Activated CD4-positive, alpha-beta T cell treated with anti-CD3 and anti-CD28 coated beads for 36 hours (primary cell): ENCODE data around the gene SLC35F4. TPM values are rescaled to one million over a fixed set of nuclear protein-coding genes. Genes with fewer than 3 reads are reported as not detected.

Experiments used
- ATAC-seq: fragments of 200-7000 bp; cut with Tn5 transposase; one replicate; pipeline ENCODE4 v1.10.0; 2021; ENCODE audit warnings: mild to moderate bottlenecking, moderate library complexity
- CTCF ChIA-PET: fragments of 350-600 bp; sonication (Branson Sonifier 250); formaldehyde crosslinking; loops from one replicate; lab custom pipeline; 2021; ENCODE audit warnings: antibody characterized with exemption; lab: Charles Lee
- POLR2A ChIA-PET: fragments of 350-600 bp; sonication (Branson Sonifier 250); formaldehyde crosslinking; loops from one replicate; lab custom pipeline; 2021; ENCODE audit warnings: antibody characterized with exemption, inconsistent platforms; lab: Charles Lee
- DNase-seq: peaks from one replicate; pipeline ENCODE4 v3.0.0-alpha.2; 2020
- H3K27ac Mint-ChIP-seq: one replicate; pipeline ENCODE4 v1.8.0; 2021; ENCODE audit warnings: mixed read lengths
- H3K27me3 Mint-ChIP-seq: one replicate; pipeline ENCODE4 v1.8.0; 2021; ENCODE audit warnings: mixed read lengths
- H3K36me3 Mint-ChIP-seq: one replicate; pipeline ENCODE4 v1.8.0; 2021; ENCODE audit warnings: low read depth, mixed read lengths
- H3K4me1 Mint-ChIP-seq: one replicate; pipeline ENCODE4 v1.8.0; 2021; ENCODE audit warnings: mixed read lengths
- H3K4me3 Mint-ChIP-seq: one replicate; pipeline ENCODE4 v1.8.0; 2021; ENCODE audit warnings: mild to moderate bottlenecking, moderate library complexity, mixed read lengths
- H3K9me3 Mint-ChIP-seq: one replicate; pipeline ENCODE4 v1.8.0; 2021; ENCODE audit warnings: low read depth, mixed read lengths
- intact Hi-C, 2 experiments: fragments of 100-400 bp; cut with DNase I in 1 of 2; cut with micrococcal nuclease in 1 of 2; formaldehyde crosslinking; loops; one replicate each; pipeline versions ENCODE4 v1.14.2 to v1.15.1; 2022 to 2024; cut with DNase I, micrococcal nuclease
- total RNA-seq, 2 experiments: library from RNA; stranded (reverse); gene quantifications; one replicate each; pipeline ENCODE4 v1.2.3, GENCODE V29; 2021

The SLC35F4 gene
- total RNA-seq, 2 experiments from 2014 or later: not detected

GRCh38 chr14:57559576-57559975 is 306.3 kb downstream of the SLC35F4 start:
- POLR2A ChIA-PET: no interaction called here
- peaks cover 3% of the 10 kb centered on the region for H3K9me3 Mint-ChIP-seq

GRCh38 chr14:57549765-57550420 is 316.0 kb downstream of the SLC35F4 start:
- ChIA-PET CTCF (no interaction called here), POLR2A (no interaction called here)
- H3K9me3 Mint-ChIP-seq: peaks cover 22% of the 10 kb centered on the region
- DNase-seq: no peak
- H3K4me1 Mint-ChIP-seq: no peaks in the 10 kb centered on the region
- H3K36me3 Mint-ChIP-seq: no peaks in the 10 kb centered on the region
- peaks cover 1% of the 10 kb centered on the region for H3K27me3 Mint-ChIP-seq
- H3K4me3 Mint-ChIP-seq: no peak overlapping the region
- no peak for ATAC-seq
- H3K27ac Mint-ChIP-seq: no peak overlapping the region
- intact Hi-C loops: no loop called here

More at GRCh38 chr14:57559576-57559975, 306.3 kb downstream of the SLC35F4 start:
- Mint-ChIP-seq H3K27ac (no peak overlapping the region), H3K4me1 (no peaks in the 10 kb centered on the region), H3K36me3 (no peaks in the 10 kb centered on the region), H3K27me3 (no peaks in the 10 kb centered on the region), H3K4me3 (no peak overlapping the region)
- intact Hi-C loops: no loop called here
- DNase-seq (no peak), ATAC-seq (no peak)
- CTCF ChIA-PET: no interaction called here

- CTCF ChIA-PET: no interaction called here
- POLR2A ChIA-PET: interaction anchor here (0.7 kb wide), 1 partner anchor 240 kb away, joined by 3 read pairs; no protein-coding TSS in a partner anchor
- no peaks in the 10 kb centered on the region for H3K36me3 Mint-ChIP-seq
- H3K27me3 Mint-ChIP-seq: peaks cover 1% of the 10 kb centered on the region
- intact Hi-C loops: no loop called here
- H3K27ac Mint-ChIP-seq: no peak overlapping the region
- no peak for ATAC-seq
- DNase-seq: no peak
- peaks cover 17% of the 10 kb centered on the region for H3K9me3 Mint-ChIP-seq
- H3K4me1 Mint-ChIP-seq: no peaks in the 10 kb centered on the region
- no peak overlapping the region for H3K4me3 Mint-ChIP-seq
Measured at GRCh38 chr14:57549016-57549564, 316.8 kb downstream of the SLC35F4 start.

GRCh38 chr14:57547131-57547530 is 318.8 kb downstream of the SLC35F4 start:
- POLR2A ChIA-PET: interaction anchor here (0.6 kb wide), 1 partner anchor 57 kb away, joined by 3 read pairs; no protein-coding TSS in a partner anchor

GRCh38 chr14:57533214-57533613 is 332.7 kb downstream of the SLC35F4 start:
- Mint-ChIP-seq H3K27ac (no peak overlapping the region), H3K36me3 (no peaks in the 10 kb centered on the region), H3K4me3 (no peak overlapping the region), H3K27me3 (peaks cover 8% of the 10 kb centered on the region), H3K4me1 (no peaks in the 10 kb centered on the region), H3K9me3 (peaks cover 5% of the 10 kb centered on the region)
- ATAC-seq (no peak), DNase-seq (peak; percentile 35)
- intact Hi-C loops: loop anchor here (1.0 to 10.0 kb wide), 4 partner anchors 339 to 632 kb away; no protein-coding TSS in a partner anchor
- CTCF ChIA-PET: interaction anchor here (0.7 to 1.5 kb wide), 3 partner anchors 37 to 540 kb away, joined by 3 read pairs; no protein-coding TSS in a partner anchor
- POLR2A ChIA-PET: no interaction called here

More at GRCh38 chr14:57547131-57547530, 318.8 kb downstream of the SLC35F4 start:
- Mint-ChIP-seq H3K27me3 (peaks cover 1% of the 10 kb centered on the region), H3K27ac (no peak overlapping the region), H3K9me3 (peaks cover 20% of the 10 kb centered on the region), H3K4me3 (no peak overlapping the region), H3K4me1 (no peaks in the 10 kb centered on the region), H3K36me3 (peaks cover 3% of the 10 kb centered on the region)
- ATAC-seq (no peak), DNase-seq (no peak)
- CTCF ChIA-PET: interaction anchor here (0.6 kb wide), 2 partner anchors 505 to 620 kb away, joined by 3 to 6 read pairs; no protein-coding TSS in a partner anchor
- intact Hi-C loops: no loop called here

DNA sequence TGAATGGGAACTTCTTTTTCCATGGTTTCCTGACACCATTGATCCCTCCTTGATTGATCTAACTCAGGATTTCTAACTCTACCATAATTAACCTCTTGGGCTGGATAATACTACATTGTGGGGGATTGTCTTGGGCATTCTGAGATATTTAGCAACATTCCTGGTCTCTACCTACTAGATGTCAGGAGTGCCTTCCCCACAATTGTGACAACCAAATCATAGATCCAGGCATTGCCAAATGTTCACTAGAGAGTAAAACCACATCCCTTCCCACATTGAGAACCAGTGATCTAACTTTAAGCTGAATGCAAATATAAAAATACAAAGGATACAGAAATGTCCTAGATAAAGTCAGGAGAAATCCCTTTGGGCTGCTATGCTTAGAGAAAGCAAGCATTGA is 335.3 kb downstream of the SLC35F4 start:
- Mint-ChIP-seq H3K4me1 (no peaks in the 10 kb centered on the region), H3K9me3 (peaks cover 13% of the 10 kb centered on the region), H3K4me3 (no peak overlapping the region), H3K27ac (no peak overlapping the region), H3K27me3 (peaks cover 8% of the 10 kb centered on the region), H3K36me3 (no peaks in the 10 kb centered on the region)
- DNase-seq (no peak), ATAC-seq (no peak)
- intact Hi-C loops: loop anchor here (5.0 to 10.0 kb wide), 3 partner anchors 342 to 634 kb away; no protein-coding TSS in a partner anchor
- CTCF ChIA-PET: no interaction called here
- POLR2A ChIA-PET: no interaction called here

- intact Hi-C loops: no loop called here
- peaks cover 8% of the 10 kb centered on the region for H3K27me3 Mint-ChIP-seq
- peaks cover 29% of the 10 kb centered on the region for H3K9me3 Mint-ChIP-seq
- ChIA-PET CTCF (no interaction called here), POLR2A (no interaction called here)
- H3K27ac Mint-ChIP-seq: no peak overlapping the region
- H3K4me1 Mint-ChIP-seq: no peaks in the 10 kb centered on the region
- no peak overlapping the region for H3K4me3 Mint-ChIP-seq
- H3K36me3 Mint-ChIP-seq: no peaks in the 10 kb centered on the region
- no peak for ATAC-seq
- peak; percentile 10 for DNase-seq
Measured at GRCh38 chr14:57526942-57527341, 338.9 kb downstream of the SLC35F4 start.

GRCh38 chr14:57519043-57519442 is 346.8 kb downstream of the SLC35F4 start:
- intact Hi-C loops: no loop called here
- Mint-ChIP-seq H3K4me3 (no peak overlapping the region), H3K27ac (no peak overlapping the region), H3K4me1 (no peaks in the 10 kb centered on the region), H3K27me3 (peaks cover 2% of the 10 kb centered on the region), H3K9me3 (peaks cover 33% of the 10 kb centered on the region), H3K36me3 (no peaks in the 10 kb centered on the region)
- CTCF ChIA-PET: no interaction called here
- POLR2A ChIA-PET: no interaction called here
- DNase-seq (no peak), ATAC-seq (no peak)
